Tibial artery (tissue), 4 donors: ENCODE results near the gene B4GALNT4.

Experiments
- DNase-seq, 2 donors: peaks; one replicate each; pipeline ENCODE4 v3.0.0-alpha.2; 2019
- H3K27ac ChIP-seq, 2 donors: fragments of 200-600 bp; sonication (generic) in 1 of 2; 1 replicate in 1 of 2; 2 replicates in 1 of 2; pipeline ENCODE4 v1.5.1; 2018 to 2019; ENCODE audit warnings: mild to moderate bottlenecking in 1 of 2
- H3K27me3 ChIP-seq, 2 donors: fragments of 200-600 bp; sonication (generic) in 1 of 2; one replicate each; pipeline versions ENCODE4 v1.5.1 to v1.6.0; 2016 to 2019
- H3K36me3 ChIP-seq, 3 donors: fragments of 200-600 bp; sonication (generic) in 2 of 3; one replicate each; pipeline ENCODE4 v1.5.1; 2016 to 2019; ENCODE audit warnings: mild to moderate bottlenecking in 2 of 3
- H3K4me1 ChIP-seq, 4 donors: fragments of 200-600 bp; sonication (generic) in 2 of 4; 1 replicate in 3 of 4; 2 replicates in 1 of 4; pipeline ENCODE4 v1.5.1; 2016 to 2019
- H3K4me3 ChIP-seq, 2 donors: fragments of 200-600 bp; sonication (generic) in 1 of 2; 1 replicate in 1 of 2; 2 replicates in 1 of 2; pipeline ENCODE4 v1.5.1; 2018 to 2019; ENCODE audit warnings: mild to moderate bottlenecking in 2 of 2
- H3K9me3 ChIP-seq, 3 donors: fragments of 200-600 bp; sonication (generic) in 1 of 3; one replicate each; pipeline ENCODE4 v1.5.1; 2016 to 2019
- intact Hi-C: fragments of 100-400 bp; cut with DNase I; formaldehyde crosslinking; loops from one replicate; pipeline ENCODE4 v1.15.0; 2023; ENCODE audit warnings: low total_unique reads
- TF ChIP-seq, protein P1 (sequence below), 2 experiments: fragments of 200-600 bp in 1 of 2; fragments of 450-650 bp in 1 of 2; IDR thresholded peaks; one replicate each; pipeline ENCODE4 v1.5.1; 2017 to 2019; ENCODE audit warnings: antibody characterized with exemption in 2 of 2, mild to moderate bottlenecking in 1 of 2, moderate library complexity in 1 of 2

B4GALNT4 gene

GRCh38 chr11:404551-405264 is 35.4 kb downstream of the B4GALNT4 start:
- Histone ChIP-seq H3K27ac (no peak overlapping the region), H3K4me3 (no peak overlapping the region), H3K9me3 (no peaks in the 10 kb centered on the region), H3K4me1 (peaks cover 0 to 31% (median 21%) of the 10 kb centered on the region in 4 donors), H3K27me3 (peaks cover 0 to 30% of the 10 kb centered on the region in 2 donors), H3K36me3 (peaks cover 0 to 29% (median 0%) of the 10 kb centered on the region in 3 donors)
- TF ChIP-seq, protein P1, sequence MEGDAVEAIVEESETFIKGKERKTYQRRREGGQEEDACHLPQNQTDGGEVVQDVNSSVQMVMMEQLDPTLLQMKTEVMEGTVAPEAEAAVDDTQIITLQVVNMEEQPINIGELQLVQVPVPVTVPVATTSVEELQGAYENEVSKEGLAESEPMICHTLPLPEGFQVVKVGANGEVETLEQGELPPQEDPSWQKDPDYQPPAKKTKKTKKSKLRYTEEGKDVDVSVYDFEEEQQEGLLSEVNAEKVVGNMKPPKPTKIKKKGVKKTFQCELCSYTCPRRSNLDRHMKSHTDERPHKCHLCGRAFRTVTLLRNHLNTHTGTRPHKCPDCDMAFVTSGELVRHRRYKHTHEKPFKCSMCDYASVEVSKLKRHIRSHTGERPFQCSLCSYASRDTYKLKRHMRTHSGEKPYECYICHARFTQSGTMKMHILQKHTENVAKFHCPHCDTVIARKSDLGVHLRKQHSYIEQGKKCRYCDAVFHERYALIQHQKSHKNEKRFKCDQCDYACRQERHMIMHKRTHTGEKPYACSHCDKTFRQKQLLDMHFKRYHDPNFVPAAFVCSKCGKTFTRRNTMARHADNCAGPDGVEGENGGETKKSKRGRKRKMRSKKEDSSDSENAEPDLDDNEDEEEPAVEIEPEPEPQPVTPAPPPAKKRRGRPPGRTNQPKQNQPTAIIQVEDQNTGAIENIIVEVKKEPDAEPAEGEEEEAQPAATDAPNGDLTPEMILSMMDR (IDR thresholded peaks at IDR 0.05) = no peak
- DNase-seq = peak in 1 of 2 donors; percentile 62
- intact Hi-C loops = no loop called here

DNA sequence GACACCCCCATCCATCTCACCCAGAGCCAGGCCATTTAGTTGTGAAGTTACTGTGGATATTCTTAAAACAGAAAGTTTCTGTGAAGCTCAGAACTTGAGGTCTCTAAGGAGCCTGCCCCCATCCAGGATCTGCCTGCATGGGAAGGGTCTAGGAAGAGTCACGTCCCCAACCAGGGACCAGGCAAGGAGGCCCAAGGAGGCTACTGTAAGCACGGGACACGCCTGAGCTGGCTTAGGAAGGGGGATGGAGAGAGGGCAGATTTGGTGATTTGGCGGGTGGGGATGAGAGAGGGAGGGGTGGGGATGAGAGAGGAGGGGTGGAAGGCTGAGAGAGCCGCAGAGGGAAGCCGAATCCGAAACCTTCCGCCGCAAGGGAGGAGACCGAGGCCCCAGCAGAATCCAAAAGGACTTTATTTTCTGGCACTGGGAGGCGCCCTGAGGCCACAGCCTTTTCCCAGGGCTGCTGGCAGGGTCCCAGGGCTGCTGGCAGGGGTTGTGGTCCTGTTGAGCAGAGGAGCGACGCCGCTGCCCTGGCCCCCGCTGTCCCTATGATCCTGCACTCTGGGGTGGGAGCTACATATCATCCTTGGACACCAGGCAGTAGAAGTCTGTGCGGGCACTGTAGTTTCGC is 36.1 kb downstream of the B4GALNT4 start:
- Histone ChIP-seq H3K36me3 (peaks cover 0 to 22% (median 0%) of the 10 kb centered on the region in 3 donors), H3K27me3 (peaks cover 0 to 29% of the 10 kb centered on the region in 2 donors), H3K4me3 (peak overlapping the region in 1 of 2 donors; percentile 66), H3K4me1 (peaks cover 0 to 31% (median 18%) of the 10 kb centered on the region in 4 donors), H3K27ac (peak overlapping the region in 1 of 2 donors; percentile 64), H3K9me3 (no peaks in the 10 kb centered on the region)
- peak; percentile 55 to 75 for DNase-seq
- TF ChIP-seq, protein P1 (IDR thresholded peaks at IDR 0.05) = no peak
- intact Hi-C loops = no loop called here

DNA sequence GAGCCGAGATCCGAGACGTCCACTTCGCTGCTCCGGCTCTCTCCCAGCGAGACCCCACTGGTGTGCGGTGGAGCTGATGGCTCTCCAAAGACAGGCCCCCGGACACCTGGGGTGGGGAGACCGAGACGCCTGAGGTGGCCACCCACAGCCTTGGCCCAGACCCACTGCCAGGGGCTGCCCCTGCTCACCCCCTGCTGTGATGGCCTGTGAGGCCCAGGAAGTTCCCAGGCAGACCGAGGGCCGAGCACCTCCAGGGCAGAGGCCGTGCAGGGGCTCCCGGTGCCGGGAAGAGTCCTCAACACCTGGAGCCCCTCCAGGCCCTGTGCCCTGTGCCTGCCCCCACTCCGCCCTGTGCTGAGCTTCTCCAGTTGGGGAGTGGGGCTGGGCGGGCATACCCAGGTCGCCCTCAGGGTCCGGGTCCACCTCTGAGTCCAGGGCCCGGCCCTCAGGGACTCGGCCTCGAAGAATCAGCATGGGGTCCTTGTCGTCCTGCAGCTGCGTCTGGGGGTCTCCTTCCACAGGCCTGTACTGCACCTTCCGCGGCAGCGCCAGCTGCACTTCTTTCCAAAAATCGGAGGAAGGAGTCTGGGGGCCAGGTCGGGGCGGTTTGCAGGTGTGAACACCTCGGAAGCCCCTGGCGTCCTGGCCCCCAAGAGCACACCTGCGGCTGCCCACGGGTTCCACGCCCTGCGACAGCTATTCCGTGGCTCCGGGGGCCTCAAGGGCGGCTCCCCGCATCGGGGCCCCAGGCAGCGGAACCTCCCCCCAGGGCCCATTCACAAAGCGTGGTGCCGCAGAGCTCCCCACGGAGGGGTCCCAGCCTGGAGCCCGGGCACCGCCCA is 36.9 kb downstream of the B4GALNT4 start:
- intact Hi-C loops = no loop called here
- Histone ChIP-seq H3K27ac (peak overlapping the region; percentile 34 to 64), H3K36me3 (peaks cover 0 to 22% (median 0%) of the 10 kb centered on the region in 3 donors), H3K27me3 (peaks cover 0 to 28% of the 10 kb centered on the region in 2 donors), H3K4me1 (peaks cover 0 to 31% (median 17%) of the 10 kb centered on the region in 4 donors), H3K9me3 (no peaks in the 10 kb centered on the region), H3K4me3 (peak overlapping the region; percentile 56 to 66)
- TF ChIP-seq, protein P1 (IDR thresholded peaks at IDR 0.05) = no peak
- DNase-seq = peak in 1 of 2 donors; percentile 67

GRCh38 chr11:406796-407650 is 37.7 kb downstream of the B4GALNT4 start:
- peak; percentile 61 to 85 for DNase-seq
- peaks cover 0 to 28% of the 10 kb centered on the region in 2 donors for H3K27me3 ChIP-seq
- H3K36me3 ChIP-seq = peaks cover 0 to 22% (median 0%) of the 10 kb centered on the region in 3 donors
- TF ChIP-seq, protein P1 (IDR thresholded peaks at IDR 0.05) = no peak
- H3K27ac ChIP-seq = peak overlapping the region; percentile 34 to 64
- intact Hi-C loops = no loop called here
- peak overlapping the region; percentile 56 to 66 for H3K4me3 ChIP-seq
- peaks cover 0 to 31% (median 17%) of the 10 kb centered on the region in 4 donors for H3K4me1 ChIP-seq
- H3K9me3 ChIP-seq = no peaks in the 10 kb centered on the region
